K562 (cell line): ENCODE measurements around the gene AMIGO1. TPM values are rescaled to one million over a fixed set of nuclear protein-coding genes. Genes with fewer than 3 reads are reported as not detected.
A peak's percentile ranks its signal among the peaks of the same experiment; 100 is the strongest.

Experiments used
- ATF2 ChIP-seq: sonication (generic); formaldehyde crosslinking; IDR thresholded peaks from 2 replicates; pipeline ENCODE4 v1.8.1; 2022; ENCODE audit warnings: missing genetic modification reagents
- CCNT2 ChIP-seq: IDR thresholded peaks from 2 replicates; pipeline ENCODE4 v1.6.1; 2011; ENCODE audit warnings: borderline replicate concordance, low read depth, mild to moderate bottlenecking, moderate library complexity, mixed read lengths, low read length; ENCODE audit not compliant: insufficient read length; ENCODE audit errors: extremely low read depth
- CEBPG ChIP-seq, 3 experiments: fragments of 200-800 bp in 1 of 3; sonication (Bioruptor generic) in 1 of 3; sonication (generic) in 1 of 3; formaldehyde crosslinking in 1 of 3; IDR thresholded peaks in 2 of 3; conservative IDR thresholded peaks in 1 of 3; 2 replicates each; pipeline versions ENCODE4 v1.6.1 to v1.8.0; 2016 to 2022; ENCODE audit warnings: missing compliant biosample characterization in 2 of 3, missing genetic modification characterization in 2 of 3, mild to moderate bottlenecking in 1 of 3, missing genetic modification reagents in 1 of 3
- E2F5 ChIP-seq: sonication (generic); formaldehyde crosslinking; IDR thresholded peaks from 2 replicates; pipeline ENCODE4 v1.8.0; 2022; ENCODE audit warnings: mild to moderate bottlenecking, missing genetic modification reagents
- ERF ChIP-seq: fragments of 450-650 bp; formaldehyde crosslinking; IDR thresholded peaks from 2 replicates; pipeline ENCODE4 v1.4.0; 2020; ENCODE audit warnings: mild to moderate bottlenecking, mixed read lengths
- FOSL1 ChIP-seq: fragments of 200-800 bp; sonication (Bioruptor generic); conservative IDR thresholded peaks from 2 replicates; pipeline ENCODE4 v1.6.1; 2016; ENCODE audit warnings: missing genetic modification characterization, missing compliant biosample characterization
- GMEB1 ChIP-seq: fragments of 250-450 bp; sonication (Bioruptor Pico); IDR thresholded peaks from 2 replicates; pipeline ENCODE4 v1.4.0; 2020; ENCODE audit warnings: mild to moderate bottlenecking
- MAX ChIP-seq: sonication (generic); formaldehyde crosslinking; IDR thresholded peaks from 2 replicates; pipeline ENCODE4 v1.9.0; 2022; ENCODE audit warnings: mild to moderate bottlenecking, missing genetic modification reagents
- MTA2 ChIP-seq: fragments of 450-650 bp; IDR thresholded peaks from 2 replicates; pipeline ENCODE4 v1.6.1; 2016; ENCODE audit warnings: low read depth
- SAFB2 ChIP-seq: fragments of 200-400 bp; formaldehyde crosslinking; IDR thresholded peaks from 2 replicates; pipeline ENCODE4 v1.6.1; 2018; ENCODE audit warnings: borderline replicate concordance, low read length, low read depth, moderate library complexity; ENCODE audit not compliant: severe bottlenecking
- SIN3A ChIP-seq, 2 experiments: fragments of 150-350 bp in 1 of 2; IDR thresholded peaks; 2 replicates each; pipeline ENCODE4 v1.6.1; 2011 to 2016; ENCODE audit warnings: borderline replicate concordance in 2 of 2, low read depth in 2 of 2, low read length in 2 of 2, mild to moderate bottlenecking in 2 of 2, moderate library complexity in 2 of 2; ENCODE audit not compliant: control insufficient read depth in 1 of 2
- THRAP3 ChIP-seq: fragments of 450-650 bp; IDR thresholded peaks from 2 replicates; pipeline ENCODE4 v1.6.1; 2016; ENCODE audit warnings: mild to moderate bottlenecking, inconsistent platforms, borderline replicate concordance
- ZBTB12 ChIP-seq: fragments of 250-450 bp; sonication (Bioruptor Pico); IDR thresholded peaks from 2 replicates; pipeline ENCODE4 v1.4.0; 2020
- ZKSCAN8 ChIP-seq: fragments of 200-800 bp; sonication (Bioruptor generic); IDR thresholded peaks from 2 replicates; pipeline ENCODE4 v1.6.1; 2016; ENCODE audit warnings: missing genetic modification characterization, missing compliant biosample characterization
- ZNF197 ChIP-seq: fragments of 200-800 bp; sonication (Bioruptor generic); IDR thresholded peaks from 2 replicates; pipeline ENCODE4 v1.6.1; 2016; ENCODE audit warnings: low read depth, missing genetic modification characterization, missing compliant biosample characterization
- ZNF24 ChIP-seq: fragments of 450-650 bp; IDR thresholded peaks from 2 replicates; pipeline ENCODE4 v1.6.1; 2016
- ZNF282 ChIP-seq: sonication (generic); formaldehyde crosslinking; IDR thresholded peaks from 2 replicates; pipeline ENCODE4 v1.8.1; 2023; ENCODE audit warnings: missing genetic modification reagents
- ZNF395 ChIP-seq: fragments of 200-800 bp; sonication (Bioruptor generic); IDR thresholded peaks from 2 replicates; pipeline ENCODE4 v1.6.1; 2017; ENCODE audit warnings: missing genetic modification characterization, missing compliant biosample characterization
- polyA plus RNA-seq, 8 experiments: library from polyadenylated mRNA; depleted of rRNA in 4 of 8; stranded (reverse) in 5 of 8; unstranded in 3 of 8; fragments of >200 nt; fragmentation: Nextera tagmentation in 2 of 8; fragmentation: Illumina TruSeq in 1 of 8; extraction: Ambion mirVana in 2 of 8; extraction: Trizol in 1 of 8; gene quantifications; 2 replicates each; pipeline versions ENCODE4 v1.2.1 to v1.2.3, GENCODE V29; 2011 to 2014; ENCODE audit warnings: inconsistent platforms in 1 of 8, missing spikeins in 1 of 8
- total RNA-seq, 7 experiments: library from RNA; depleted of rRNA in 6 of 7; stranded (reverse); fragments of >200 nt in 6 of 7; fragmentation: Illumina TruSeq in 2 of 7; extraction: Trizol in 2 of 7; gene quantifications; 2 replicates each; pipeline versions ENCODE4 v1.2.1 to v1.2.3, GENCODE V29; 2011 to 2021; ENCODE audit warnings: low replicate concordance in 1 of 7

Gene AMIGO1
- total and polyA plus RNA-seq, 9 of the 15 experiments (the other 6 are each of a cell fraction or from before 2014, with no cell fraction given): 0.24 to 1.0 (median 0.54) TPM

GRCh38 chr1:109509176-109510134 lies at the start of gene AMIGO1 (continued):
- TF ChIP-seq ATF2 (CRISPR knock-in tag) (no peak), SAFB2 (no peak), CCNT2 (peak; percentile 81), ERF (CRISPR knock-in tag) (peak; percentile 87), ZNF24 (no peak), ZKSCAN8 (CRISPR knock-in tag) (no peak), GMEB1 (CRISPR knock-in tag) (peak; percentile 56; the same call in 1 of the 2 replicates), CEBPG (CRISPR knock-in tag; IDR thresholded peaks at IDR 0.05) (no peak), CEBPG (tag; conservative IDR thresholded peaks at IDR 0.05 in 1 of 2, IDR thresholded peaks at IDR 0.05 in 1 of 2) (no peak), ZNF395 (CRISPR knock-in tag) (peak; percentile 80), ZNF282 (CRISPR knock-in tag) (0 out of 2 replicates have a peak, but pooled peaks have one; percentile 53), MTA2 (no peak), ZBTB12 (CRISPR knock-in tag) (no peak), MAX (CRISPR knock-in tag) (peak; percentile 79), ZNF197 (0 out of 2 replicates have a peak, but pooled peaks have one; percentile 53), THRAP3 (no peak), E2F5 (CRISPR knock-in tag) (no peak), SIN3A (IDR thresholded peaks at IDR 0.05; ENCODE audit: borderline replicate concordance in 2 of 2, control insufficient read depth in 1 of 2, low read depth in 2 of 2, low read length in 2 of 2) (peak in 1 of 2 experiments; percentile 78; a peak in 1 of 4 replicates), FOSL1 (tag) (no peak)
